DMS153 treated with DMSO at 0.1 percent for 48 hours (cell line): Measurements from ENCODE around the gene RAB7B.
"Not testable (repeated sequence)": the region's sequence is repeated elsewhere in the genome, so short reads cannot be mapped to it uniquely, and the experiment has no call there.

Source experiments
- DNase-seq: peaks from one replicate; lab custom pipeline; 2025; ENCODE audit not compliant: unreplicated experiment; lab: John Stamatoyannopoulos, UW

Gene RAB7B

GRCh38 chr1:205998457-205999241 is 4.5 kb downstream of the RAB7B start:
- DNase-seq: no peak

GRCh38 chr1:205996641-205997040 is 6.6 kb downstream of the RAB7B start:
- not testable (repeated sequence) for DNase-seq

GRCh38 chr1:205994346-205994745 is 8.8 kb downstream of the RAB7B start:
- DNase-seq: no peak

- DNase-seq: no peak
Measured at GRCh38 chr1:205993068-205993467, 10.1 kb downstream of the RAB7B start.

- no peak for DNase-seq
Measured at GRCh38 chr1:205992218-205992882, 10.8 kb downstream of the RAB7B start.

- no peak for DNase-seq
Measured at GRCh38 chr1:205991237-205991636, 12.0 kb downstream of the RAB7B start.

GRCh38 chr1:205990226-205990625 is 13.0 kb downstream of the RAB7B start:
- DNase-seq: no peak

GRCh38 chr1:205989786-205990185 is 13.4 kb downstream of the RAB7B start:
- DNase-seq: no peak

- no peak for DNase-seq
Measured at GRCh38 chr1:205988585-205988995, 14.6 kb downstream of the RAB7B start.

- no peak for DNase-seq
Measured at GRCh38 chr1:205986861-205987260, 16.3 kb downstream of the RAB7B start.

GRCh38 chr1:205986292-205986691 is 16.9 kb downstream of the RAB7B start:
- DNase-seq: no peak

- no peak for DNase-seq
Measured at GRCh38 chr1:205985330-205986005, 17.7 kb downstream of the RAB7B start.

GRCh38 chr1:205983925-205984725 is 19.1 kb downstream of the RAB7B start:
- peak; percentile 70 for DNase-seq

- DNase-seq: no peak
Measured at GRCh38 chr1:205981257-205981656, 21.9 kb downstream of the RAB7B start.

- DNase-seq: no peak
Measured at GRCh38 chr1:205980237-205980870, 22.8 kb downstream of the RAB7B start.

GRCh38 chr1:205979301-205979700 is 23.9 kb downstream of the RAB7B start:
- DNase-seq: no peak

- DNase-seq: no peak
Measured at GRCh38 chr1:205978676-205979075, 24.5 kb downstream of the RAB7B start.

- peak; percentile 94 for DNase-seq
Measured at GRCh38 chr1:205977402-205978014, 25.7 kb downstream of the RAB7B start.

- DNase-seq: peak; percentile 87
Measured at GRCh38 chr1:205976708-205977401, 26.3 kb downstream of the RAB7B start.

GRCh38 chr1:205976036-205976435 is 27.2 kb downstream of the RAB7B start:
- no peak for DNase-seq
